CD4-positive, alpha-beta T cell treated with Interleukin-6 at 100 ng/mL for 8 hours (primary cell): ENCODE data around the gene ITGB1BP1.
"Not testable (repeated sequence)": the region's sequence is repeated elsewhere in the genome, so short reads cannot be mapped to it uniquely, and the experiment has no call there.

Experiments
- DNase-seq: peaks from one replicate; pipeline ENCODE4 v3.0.0-alpha.2; 2020; ENCODE audit warnings: mixed read lengths, low spot score

Gene ITGB1BP1

DNA sequence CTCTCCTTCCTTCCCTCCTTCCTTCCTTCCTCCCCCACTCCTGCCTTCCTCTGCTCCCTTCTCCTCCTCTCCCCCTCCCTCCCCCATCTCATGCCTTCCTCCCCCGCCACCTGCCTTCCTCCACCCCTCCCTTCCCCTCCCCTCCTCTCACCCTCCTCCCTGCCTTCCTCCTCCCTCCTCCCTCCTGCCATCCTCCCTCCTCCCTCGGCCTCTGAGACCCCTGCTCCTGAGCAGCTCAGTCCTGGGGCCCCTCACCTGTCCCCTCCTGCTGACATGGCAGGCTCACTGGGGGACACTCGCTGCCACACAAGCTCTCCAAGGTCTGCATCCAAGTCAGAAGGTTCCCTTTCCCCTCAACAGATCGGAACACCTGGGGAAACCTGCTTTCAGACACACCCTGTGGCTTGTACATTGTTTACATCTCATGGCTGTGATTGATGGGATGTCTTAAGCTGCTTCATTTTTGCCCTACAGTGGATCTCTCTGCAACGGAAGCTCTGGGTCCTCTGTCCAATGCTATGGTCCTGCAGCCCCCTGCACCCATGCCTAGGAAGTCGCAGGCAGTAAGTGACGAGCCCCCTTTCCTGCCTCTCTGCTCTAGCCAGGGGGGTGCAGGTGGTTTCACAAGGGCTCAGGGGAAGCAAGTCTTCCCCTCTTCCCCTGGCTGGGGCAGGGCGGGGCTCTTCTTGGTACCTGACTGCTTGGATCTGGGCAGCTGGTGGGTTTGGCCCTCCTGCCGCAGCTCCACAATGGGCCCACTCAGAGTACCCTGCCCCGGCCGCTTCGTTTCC is 22.9 kb downstream of the ITGB1BP1 start:
- DNase-seq: no peak

DNA sequence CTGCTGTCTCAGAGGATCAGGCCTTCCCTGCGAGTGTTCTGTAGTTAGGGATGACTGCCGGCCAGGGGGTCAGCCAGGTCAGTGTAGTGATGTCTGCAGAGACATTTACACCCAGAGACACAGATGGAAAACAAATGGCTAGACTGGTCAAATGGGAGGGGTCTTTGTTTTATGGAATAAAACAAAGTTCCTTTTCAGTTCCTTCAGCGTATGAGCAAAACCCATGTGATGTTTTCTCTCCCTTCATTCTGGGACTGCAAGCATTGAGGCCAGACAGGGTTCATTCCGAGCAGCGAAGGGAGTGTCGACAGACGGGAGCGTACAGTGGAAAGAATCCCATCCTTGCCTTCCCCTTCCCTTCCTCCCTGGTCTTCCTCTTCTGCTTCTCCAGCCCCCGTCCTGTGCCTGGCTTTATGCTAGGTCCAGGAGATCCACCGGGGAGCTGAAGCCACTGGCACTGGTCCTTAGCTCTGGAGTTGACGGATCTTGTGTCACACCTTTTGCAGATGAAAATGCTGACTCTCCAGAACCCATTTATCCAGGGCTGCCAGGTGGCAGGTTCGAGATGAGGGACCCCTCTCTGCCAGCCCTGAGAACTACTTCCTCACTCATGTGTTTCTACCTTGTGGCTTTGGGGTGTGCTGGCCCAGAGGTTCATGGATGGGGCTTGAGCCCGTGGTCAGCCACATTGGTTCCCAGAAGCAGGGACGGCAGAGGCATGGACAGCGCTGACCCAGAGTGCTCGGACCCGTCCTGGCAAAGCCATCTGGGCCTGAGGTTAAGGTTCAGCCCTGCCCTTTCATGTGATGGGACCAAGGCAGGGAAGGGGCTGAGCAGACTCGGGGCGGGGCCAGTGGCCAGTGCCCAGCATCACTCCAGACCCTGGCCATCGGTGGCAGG is 24.2 kb downstream of the ITGB1BP1 start:
- no peak for DNase-seq

DNA sequence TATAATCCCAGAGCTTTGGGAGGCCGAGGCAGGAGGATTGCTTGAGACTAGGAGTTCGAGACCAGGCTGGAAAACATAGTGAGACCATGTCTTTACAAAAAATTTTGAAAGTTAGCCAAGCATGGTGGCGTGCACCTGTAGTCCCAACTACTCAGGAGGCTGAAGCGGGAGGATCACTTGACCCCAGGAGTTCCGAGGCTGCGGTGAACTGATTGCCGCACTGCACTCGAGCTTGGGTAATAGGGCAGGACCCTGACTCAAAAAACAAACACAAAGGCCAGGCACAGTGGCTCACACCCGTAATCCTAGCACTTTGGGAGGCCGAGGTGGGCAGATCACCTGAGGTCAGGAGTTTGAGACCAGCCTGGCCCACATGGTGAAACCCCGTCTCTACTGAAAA is 25.1 kb downstream of the ITGB1BP1 start:
- not testable (repeated sequence) for DNase-seq

DNA sequence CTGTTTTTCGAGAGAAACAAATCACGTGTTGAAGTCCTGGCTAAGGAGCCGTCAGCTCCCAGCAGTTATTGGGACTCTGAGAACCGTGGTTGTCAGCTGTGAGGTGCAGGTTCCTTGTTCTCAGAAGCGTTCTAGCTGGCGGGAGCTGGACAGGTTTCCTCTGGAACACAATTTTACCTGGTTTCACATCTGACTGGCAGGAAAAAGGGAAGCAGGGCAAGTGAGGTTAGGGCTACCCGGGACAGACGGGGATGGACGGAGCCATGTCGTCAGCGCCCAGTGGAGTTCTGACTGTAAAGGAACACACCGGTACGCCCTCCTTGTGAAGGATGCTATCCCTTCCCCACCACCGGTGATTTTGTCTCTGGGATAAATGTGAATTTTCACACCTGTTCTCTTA is 26.1 kb downstream of the ITGB1BP1 start:
- DNase-seq: no peak

DNA sequence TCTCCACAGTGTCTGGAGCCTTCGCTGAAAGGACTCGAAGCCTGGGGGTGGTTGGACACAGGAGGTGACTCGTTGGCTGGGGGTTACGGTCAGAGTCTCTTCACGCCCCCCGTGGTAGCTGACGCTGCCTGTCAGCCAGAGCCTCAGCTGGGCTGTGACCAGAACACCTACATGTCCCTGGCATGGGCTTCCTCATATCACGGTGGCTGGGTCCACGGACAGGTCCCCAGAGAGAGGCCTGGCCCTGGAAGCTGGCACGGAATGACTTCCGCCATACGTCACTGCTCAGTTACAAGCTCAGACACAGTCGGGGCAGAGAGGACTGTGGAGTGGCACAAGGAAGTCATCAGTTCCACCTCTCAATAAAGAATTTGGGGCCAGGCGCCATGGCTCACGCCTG is 28.5 kb downstream of the ITGB1BP1 start:
- DNase-seq: no peak

DNA sequence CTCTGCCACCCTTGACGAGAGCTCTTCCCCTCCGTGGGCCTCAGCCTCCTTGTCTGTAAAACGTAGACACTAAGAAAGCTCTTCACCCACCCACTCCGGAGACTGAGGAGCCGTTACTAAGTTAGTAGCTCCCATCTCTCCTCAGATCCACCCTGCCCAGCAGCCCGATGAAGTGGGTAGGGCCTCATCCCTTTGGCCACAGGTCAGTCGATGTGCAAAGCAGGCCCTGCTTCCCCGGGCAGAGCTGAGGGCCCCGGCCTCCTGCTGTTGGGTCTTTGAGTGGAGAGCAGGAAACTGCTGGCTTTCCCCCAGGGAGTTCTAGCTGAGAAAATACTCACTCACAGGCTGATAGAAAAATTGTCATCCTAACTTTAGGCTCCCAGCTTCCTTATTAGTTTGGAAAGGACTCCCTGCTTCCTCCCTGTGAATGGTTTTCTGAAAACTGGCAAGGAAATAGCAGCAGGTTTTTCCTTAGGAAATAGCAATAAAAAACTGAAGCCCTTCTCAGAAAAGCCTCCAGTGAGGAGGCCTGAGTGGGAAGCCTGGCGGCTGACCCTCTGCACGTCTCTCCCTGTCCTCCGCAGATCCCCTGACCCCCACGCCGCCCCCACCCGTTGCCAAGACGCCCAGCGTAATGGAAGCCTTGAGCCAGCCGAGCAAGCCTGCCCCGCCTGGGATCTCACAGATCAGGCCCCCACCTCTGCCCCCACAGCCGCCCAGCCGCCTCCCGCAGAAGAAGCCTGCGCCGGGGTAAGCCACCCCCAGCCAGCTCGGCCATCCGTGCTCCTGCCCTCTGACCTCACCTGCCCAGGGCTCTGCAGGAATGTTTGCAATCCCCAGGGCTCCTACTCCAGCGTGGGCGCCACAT is 30.2 kb downstream of the ITGB1BP1 start:
- DNase-seq: no peak

DNA sequence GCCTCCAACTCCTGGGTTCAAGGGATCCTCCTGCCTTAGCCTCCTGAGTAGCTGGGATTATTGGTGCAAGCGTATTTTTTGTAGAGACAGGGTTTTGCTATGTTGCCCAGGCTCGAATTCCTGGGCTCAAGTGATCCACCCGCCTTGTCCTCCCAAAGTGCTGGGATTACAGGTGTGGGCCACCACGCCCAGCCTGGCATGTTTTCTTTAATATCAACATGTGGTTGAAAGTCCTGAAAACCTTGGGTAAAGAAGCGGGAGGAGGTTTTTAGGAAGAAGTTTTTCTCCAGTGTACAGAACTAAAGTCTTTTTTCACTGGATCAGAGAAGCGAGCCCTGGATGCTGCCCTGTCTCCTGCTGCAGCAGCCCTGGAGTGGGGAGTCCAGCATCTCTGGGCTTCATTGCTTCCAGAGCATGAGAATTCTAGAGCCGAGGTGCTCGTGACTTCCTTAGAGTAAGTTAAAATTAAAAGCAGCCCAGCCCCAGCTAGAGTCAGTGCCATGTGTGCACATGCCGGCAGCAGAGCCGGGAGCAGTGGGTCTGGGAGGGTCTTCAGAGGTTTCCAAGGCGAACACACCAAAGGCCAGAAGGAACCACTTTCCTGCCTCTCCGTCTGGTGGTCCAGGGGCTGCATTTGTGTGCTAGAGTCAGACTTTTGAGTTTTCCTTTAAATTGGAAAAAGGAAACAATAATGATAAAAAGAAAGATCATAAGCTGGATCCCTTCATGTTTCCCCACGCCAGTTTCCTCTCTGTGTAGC is 31.2 kb downstream of the ITGB1BP1 start:
- DNase-seq: no peak

DNA sequence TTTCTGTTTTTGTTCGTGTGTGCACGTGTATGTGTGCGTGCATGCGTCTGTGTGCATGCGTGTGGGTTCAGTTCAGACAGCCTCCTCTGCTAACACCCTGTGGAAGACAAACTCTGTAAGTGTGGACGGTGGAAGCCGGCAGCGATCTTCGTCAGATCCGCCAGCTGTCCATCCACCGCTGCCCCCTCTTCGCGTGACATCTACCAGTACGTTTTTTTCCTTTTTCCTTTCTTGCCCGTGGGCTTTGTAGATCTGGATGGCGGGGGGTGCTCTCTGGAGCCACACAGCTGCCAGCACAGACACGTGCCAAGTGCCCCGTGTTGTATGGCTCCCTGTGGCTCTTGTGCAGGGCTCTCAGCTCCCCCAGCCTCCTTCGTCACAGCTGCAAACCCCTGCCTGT is 32.3 kb downstream of the ITGB1BP1 start:
- DNase-seq: no peak

DNA sequence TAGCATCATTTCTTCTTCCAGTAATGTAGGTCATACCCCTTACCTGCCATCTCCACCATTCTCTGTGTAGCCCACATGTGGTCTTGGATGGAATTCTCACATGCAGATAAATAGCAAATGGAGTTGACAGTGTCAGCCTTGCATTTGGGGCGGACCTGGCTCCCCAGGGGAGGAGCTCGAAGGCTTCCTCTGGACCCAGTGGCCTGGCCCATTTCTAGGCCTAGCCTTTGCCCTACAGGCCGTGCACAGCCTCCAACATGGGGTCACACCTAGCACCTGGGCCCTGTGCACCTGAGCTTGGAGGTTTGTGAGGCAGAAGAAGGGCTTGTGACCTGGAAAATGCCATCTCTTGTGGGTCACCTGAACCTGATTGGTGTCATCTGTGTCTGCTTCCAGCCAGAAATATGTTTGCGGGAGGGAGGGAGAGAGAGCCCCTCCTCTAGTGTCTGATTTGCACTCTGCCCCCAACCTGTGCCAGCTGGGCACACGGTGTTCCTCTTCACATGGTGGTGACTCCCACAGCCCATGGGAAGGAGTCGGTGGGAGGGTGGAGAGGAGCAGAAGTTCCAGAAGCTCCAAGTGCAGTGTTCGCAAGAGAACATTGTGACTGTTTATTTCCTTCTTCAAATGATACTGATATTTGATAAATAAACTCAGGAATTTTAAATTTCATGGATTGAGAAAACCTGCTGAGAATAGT is 33.0 kb downstream of the ITGB1BP1 start:
- DNase-seq: no peak

DNA sequence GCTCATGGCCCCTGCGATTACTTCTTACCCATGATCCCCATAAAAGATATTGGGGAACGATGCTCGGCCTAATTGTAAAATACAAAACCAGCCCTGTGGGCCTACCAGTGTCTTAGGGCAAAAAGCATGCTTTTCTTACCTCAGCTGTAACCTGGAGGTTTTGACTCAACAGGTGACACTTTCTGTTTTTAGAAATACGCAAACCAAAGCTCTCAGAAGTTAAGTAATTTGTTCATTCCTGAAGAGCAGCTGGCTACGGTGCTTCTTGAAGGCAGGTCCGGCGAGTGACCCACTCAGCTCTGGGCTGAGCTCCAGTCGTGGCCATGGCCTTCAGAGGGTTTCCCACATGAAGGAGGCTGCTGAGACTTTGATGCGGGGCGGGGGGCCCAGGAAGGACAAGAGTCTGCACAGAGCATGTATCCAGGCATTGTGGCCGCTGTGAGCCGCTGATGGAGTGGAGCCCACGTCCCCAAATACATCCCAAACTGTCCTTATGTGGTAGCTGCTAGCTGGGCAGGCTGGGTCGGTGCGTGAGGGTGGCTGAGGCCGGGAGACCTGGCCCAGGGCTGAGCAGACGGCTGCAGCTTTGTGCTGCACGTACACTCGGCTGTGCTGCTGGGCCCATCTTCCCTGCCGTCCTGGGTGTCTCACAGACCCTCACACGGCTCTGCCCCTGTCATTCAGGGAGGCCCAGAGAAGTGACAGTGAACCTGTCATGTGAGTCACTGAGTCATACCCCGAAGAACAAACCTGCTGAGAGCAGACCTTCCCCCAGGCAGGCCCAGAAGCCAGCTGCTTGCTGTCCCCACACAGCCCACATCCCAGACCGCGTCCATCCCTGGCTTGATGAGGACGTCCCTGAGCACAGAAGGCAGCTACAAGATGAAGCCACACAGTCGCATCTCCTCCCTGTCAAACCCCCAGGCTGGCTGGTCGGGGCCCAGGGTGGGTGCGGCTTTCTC is 34.1 kb downstream of the ITGB1BP1 start:
- no peak for DNase-seq

DNA sequence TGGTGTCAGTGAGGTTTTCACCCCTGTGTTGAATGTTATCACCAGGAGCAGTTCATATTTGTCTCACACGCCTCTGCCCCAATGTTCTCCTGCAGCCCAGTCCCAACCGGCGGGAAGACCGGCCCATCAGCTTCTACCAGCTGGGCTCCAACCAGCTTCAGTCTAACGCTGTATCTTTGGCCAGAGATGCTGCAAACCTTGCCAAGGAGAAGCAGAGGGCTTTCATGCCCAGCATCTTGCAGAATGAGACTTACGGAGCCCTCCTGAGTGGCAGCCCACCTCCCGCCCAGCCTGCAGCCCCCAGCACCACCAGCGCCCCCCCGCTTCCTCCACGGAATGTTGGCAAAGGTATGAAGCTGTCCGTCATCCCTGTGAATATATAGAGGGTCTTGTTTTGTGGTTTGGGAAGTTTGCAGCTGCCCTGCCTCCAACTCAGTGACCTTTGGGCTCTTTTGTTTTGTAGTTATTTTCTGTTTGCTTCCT is 35.1 kb downstream of the ITGB1BP1 start:
- DNase-seq: no peak

DNA sequence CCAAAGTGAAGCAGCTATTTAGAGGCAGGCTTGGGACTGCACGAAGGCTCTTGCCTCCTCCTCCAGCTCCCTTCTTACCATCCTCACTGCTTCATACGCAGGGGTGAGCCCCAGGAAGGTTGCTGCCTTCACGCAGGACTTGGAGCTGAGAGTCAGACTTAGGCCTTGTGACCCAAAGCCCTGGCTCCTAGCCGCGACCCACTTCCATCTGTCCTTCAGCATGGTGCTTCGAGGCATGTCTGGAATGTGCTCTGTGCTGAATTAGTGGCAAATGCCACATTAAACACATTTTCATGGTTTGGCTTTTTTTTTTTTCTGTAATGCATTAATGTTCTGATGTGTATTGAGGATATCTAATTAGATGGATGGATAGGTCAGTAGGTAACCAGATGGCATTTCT is 37.5 kb downstream of the ITGB1BP1 start:
- no peak for DNase-seq

DNA sequence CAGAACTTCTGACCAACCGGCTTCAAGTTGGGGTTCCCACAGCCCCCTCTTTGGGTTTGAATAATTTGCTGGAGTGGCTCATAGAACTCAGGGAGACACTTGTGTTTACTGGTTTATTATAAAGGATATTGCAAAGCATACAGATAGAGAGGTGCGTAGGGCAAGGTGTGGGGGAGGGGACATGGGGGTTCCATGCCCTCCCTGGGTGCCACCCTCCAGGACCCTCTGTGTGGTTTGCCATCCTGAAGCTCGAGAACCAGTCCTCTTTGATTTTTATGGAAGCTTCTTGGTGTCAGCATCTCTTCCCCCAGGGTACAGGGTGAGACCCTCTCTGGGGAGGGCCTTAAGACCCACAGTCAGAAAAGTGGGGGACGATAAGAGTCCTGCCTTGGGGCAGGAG is 38.8 kb downstream of the ITGB1BP1 start:
- DNase-seq: no peak

DNA sequence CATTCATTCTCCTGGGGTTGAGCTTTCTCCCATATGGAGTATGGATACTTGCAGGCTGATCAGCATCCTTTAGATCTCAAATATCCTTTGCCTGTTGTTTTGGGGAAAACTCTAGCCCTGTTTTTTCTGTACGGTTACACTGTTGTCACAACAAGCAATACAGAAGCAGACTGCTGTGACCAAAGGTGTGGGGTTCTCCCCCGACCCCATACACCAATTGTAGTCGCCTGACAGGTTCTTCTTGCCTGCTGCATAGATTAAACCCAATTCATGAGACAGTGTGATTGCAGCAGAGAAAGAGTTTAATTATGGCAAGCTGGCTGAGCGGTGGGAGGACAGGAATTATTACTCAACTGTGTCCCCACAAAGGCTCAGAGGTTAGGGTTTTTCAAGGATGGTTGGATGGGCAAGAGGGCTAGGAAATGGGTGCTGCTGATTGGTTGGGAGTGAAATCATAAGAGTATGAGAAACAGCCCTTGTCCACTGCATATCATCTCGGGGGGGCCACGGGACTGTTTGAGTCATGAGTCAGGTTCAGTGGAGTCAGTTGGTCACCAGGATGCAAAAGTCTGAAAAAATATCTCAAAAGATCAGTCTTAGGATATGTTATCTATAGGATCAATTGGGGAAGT is 40.6 kb downstream of the ITGB1BP1 start:
- no peak for DNase-seq

DNA sequence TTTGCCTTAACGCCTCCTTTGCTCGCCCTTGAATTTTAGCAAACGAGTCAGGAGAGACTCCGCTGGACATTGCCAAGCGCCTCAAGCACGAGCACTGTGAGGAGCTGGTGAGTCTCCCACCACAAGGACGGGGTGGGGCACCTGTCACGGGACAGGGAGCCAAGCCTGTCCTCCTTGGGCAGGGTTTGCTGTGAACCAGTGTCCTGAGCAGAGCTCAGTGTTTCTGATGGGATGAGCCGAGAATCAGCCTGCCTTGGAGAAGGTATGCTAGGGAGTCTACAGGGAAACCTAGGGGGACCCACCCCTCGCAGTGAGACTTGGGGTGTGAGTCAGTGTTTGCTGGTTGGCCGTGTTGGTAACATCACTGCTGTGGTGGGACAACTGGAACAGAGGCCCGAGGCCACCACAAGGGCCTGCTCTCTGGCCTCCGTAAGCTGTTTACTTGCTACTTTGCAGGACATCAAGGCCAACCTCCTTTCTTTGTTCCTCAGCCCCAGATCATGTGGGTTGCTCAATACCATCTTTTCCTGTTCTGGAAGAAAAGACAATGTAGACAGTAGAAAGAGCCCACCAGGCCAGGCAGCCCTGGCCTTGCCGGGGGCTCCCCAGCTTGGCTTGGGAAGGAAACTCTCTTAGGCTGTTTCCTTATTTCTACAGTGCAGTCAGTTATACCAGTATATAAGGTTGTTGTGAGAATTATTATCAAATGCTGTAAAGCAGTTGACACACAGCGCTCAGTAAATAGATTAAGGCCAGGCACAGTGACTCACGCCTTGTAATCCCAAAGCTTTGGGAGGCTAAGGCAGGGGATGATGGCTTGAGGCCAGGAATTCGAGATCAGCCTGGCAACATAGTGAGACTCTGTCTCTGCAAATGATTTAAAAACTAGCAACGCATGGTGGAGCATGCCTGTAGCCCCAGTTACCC is 42.4 kb downstream of the ITGB1BP1 start:
- DNase-seq: no peak

DNA sequence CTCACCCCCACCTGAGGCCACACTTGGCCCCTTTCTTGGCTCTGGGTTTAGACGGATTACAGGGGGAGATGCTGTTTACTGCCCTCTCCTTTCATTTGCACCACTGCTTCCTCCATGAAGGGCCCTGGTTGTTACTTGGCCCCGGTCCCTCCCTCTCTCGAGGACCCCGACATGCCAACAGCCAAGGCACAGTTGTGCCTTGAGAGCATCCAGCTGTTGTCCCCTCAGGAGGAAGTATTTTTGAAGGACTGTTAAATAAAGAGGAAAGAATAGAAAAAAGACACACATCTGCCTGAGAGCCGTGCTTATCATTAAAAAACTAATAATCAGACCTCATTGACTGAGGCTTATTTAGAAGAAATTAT is 44.0 kb downstream of the ITGB1BP1 start:
- DNase-seq: no peak

DNA sequence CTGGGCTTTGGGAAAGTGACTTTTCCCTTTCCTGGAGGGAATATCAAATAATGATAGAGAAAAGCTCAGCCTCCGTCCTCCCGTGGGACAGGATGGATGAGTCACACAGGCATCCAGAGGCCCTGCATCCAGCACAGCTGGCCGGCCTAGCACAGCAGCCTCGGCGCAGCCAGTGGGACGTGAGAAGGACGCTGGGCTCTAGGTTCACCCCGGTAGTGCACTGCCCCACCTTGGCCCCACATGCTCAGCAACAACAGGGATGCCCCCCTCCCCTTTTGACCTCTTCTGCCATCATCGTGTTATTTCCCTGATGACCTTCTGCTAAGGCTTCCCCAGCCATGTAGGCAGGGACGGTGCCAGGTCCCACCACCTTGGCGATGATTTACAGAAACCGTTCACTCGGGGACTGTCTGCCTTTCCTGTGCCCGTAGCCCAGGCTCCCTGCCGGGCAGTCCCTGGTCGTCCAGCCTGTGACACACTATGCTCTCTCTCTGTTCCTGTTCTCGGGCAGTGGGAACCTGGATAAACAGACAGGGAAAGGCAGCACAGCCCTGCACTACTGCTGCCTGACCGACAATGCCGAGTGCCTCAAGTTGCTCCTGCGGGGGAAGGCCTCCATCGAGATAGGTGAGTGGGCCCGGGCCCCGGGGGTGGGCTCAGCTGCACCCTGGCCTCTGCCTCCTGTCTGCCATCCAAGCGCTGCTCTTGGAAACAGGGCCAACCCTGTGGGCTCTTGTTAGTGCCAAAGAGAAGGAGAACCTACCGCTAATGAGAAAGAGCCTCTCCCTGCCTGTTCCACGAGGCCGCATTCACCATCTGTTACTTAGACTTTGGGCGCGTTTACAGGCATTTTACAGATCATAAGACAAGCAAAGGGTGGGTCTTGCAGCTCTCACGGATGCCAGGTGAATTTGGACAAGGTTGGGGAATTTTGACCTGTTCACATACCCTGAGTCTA is 44.6 kb downstream of the ITGB1BP1 start:
- DNase-seq: no peak
